ENCODE data around the gene ZEB2. TPM values are rescaled to one million over a fixed set of nuclear protein-coding genes. Genes with fewer than 3 reads are reported as not detected.

Gene ZEB2
- total and polyA plus RNA-seq, 2 donors (not counting 3 experiments of a cell fraction or from before 2014, with no cell fraction given), result 17.9 to 49.6 TPM

GRCh38 chr2:144548532-144549191 is 28.7 kb upstream of the ZEB2 start:
- intact Hi-C loops (cut with micrococcal nuclease), result no loop called here
- no TSS peak for BruUV-seq (replicated peaks)
- dilution Hi-C loops (cut with MboI; ENCODE audit: extremely low pct_ligation_motif_present, low sequenced_read_pairs), result no loop called here
- H4K20me1 ChIP-seq (replicated peaks; ENCODE audit: control insufficient read depth, extremely low read depth, insufficient read depth, low read length), result no peaks in the 10 kb centered on the region
- H3K79me2 ChIP-seq (ENCODE audit: control insufficient read depth, insufficient read depth, low read length), result no peaks in the 10 kb centered on the region
- no peak overlapping the region for H3K4me3 ChIP-seq (replicated peaks in 1 of 3; ENCODE audit: insufficient read depth in 1 of 3, low read depth in 1 of 3, low read length in 3 of 3)
- CTCF ChIA-PET, result no interaction called here
- POLR2A ChIA-PET, result no interaction called here
- H3K4me2 ChIP-seq (ENCODE audit: insufficient read depth, low read length), result no peak overlapping the region
- H3K27me3 ChIP-seq (ENCODE audit: control insufficient read depth in 2 of 2, insufficient read depth in 2 of 2, low read length in 2 of 2), result no peaks in the 10 kb centered on the region
- no peaks in the 10 kb centered on the region for H3K9me3 ChIP-seq (replicated peaks; ENCODE audit: control insufficient read depth, insufficient read depth, low read length)
- no peak overlapping the region for H3K27ac ChIP-seq (ENCODE audit: insufficient read depth, low read depth, low read length)
- H3K4me1 ChIP-seq (ENCODE audit: control insufficient read depth, extremely low read depth, insufficient read depth, low read length), result peaks cover 5% of the 10 kb centered on the region
- H2AFZ ChIP-seq (ENCODE audit: low read depth, low read length), result no peak overlapping the region
- TF ChIP-seq MAX (IDR thresholded peaks at IDR 0.05; ENCODE audit: insufficient read depth, insufficient read length), result no peak
- no peak for TF ChIP-seq CTCF (IDR thresholded peaks at IDR 0.05; ENCODE audit: extremely low read depth in 1 of 2, insufficient read depth in 1 of 2, low read depth in 1 of 2, low read length in 2 of 2)
- TF ChIP-seq JUN (IDR thresholded peaks at IDR 0.05; ENCODE audit: borderline replicate concordance, insufficient read depth, insufficient read length, low read depth), result no peak
- TF ChIP-seq FOS (IDR thresholded peaks at IDR 0.05; ENCODE audit: borderline replicate concordance, insufficient read depth, low read length), result no peak
- TF ChIP-seq GATA2 (IDR thresholded peaks at IDR 0.05; ENCODE audit: insufficient read depth, insufficient read length, low read depth, low read length), result no peak
- TF ChIP-seq POLR2A (IDR thresholded peaks at IDR 0.05; ENCODE audit: low read depth, low read length), result no peak
- TF ChIP-seq EZH2 (IDR thresholded peaks at IDR 0.05; ENCODE audit: borderline replicate concordance, low read depth, low read length, severe bottlenecking), result no peak
- no peak for TF ChIP-seq POLR2AphosphoS5 (IDR thresholded peaks at IDR 0.05; ENCODE audit: insufficient read depth, low read depth, low read length)
- no peak for TF ChIP-seq MYC (IDR thresholded peaks at IDR 0.05; ENCODE audit: low read depth, low read length)
- no peaks in the 10 kb centered on the region for H3K9me1 ChIP-seq (replicated peaks; ENCODE audit: control insufficient read depth, extremely low read depth, insufficient read depth, low read length)
- no peak overlapping the region for H3K9ac ChIP-seq (replicated peaks; ENCODE audit: extremely low read depth, insufficient read depth, low read length)
- FAIRE-seq (no peak), DNase-seq (ENCODE audit: low read depth, low spot score) (no peak)
- H3K36me3 ChIP-seq (ENCODE audit: control insufficient read depth in 2 of 2, extremely low read depth in 1 of 2, insufficient read depth in 2 of 2, low read length in 2 of 2), result no peaks in the 10 kb centered on the region

All from endothelial cell of umbilical vein (primary cell).